HepG2 (cell line): ENCODE data around the gene CCDC154. TPM values are rescaled to one million over a fixed set of nuclear protein-coding genes. Genes with fewer than 3 reads are reported as not detected.

ENCODE experiments used
- CEBPZ ChIP-seq: IDR thresholded peaks from 2 replicates; pipeline ENCODE4 v1.6.1; 2012; ENCODE audit warnings: low read length, improper control_type of control experiment
- CREM ChIP-seq, 2 experiments: sonication (generic) in 1 of 2; formaldehyde crosslinking in 1 of 2; IDR thresholded peaks; 2 replicates each; pipeline versions ENCODE4 v1.4.0 to v1.6.1; 2016 to 2020; ENCODE audit warnings: antibody characterized with exemption in 1 of 2, mild to moderate bottlenecking in 1 of 2, missing genetic modification reagents in 1 of 2
- FOXO1 ChIP-seq: sonication (generic); formaldehyde crosslinking; IDR thresholded peaks from 2 replicates; pipeline ENCODE4 v1.4.0; 2020; ENCODE audit warnings: missing genetic modification reagents
- HNF4A ChIP-seq: sonication (generic); formaldehyde crosslinking; IDR thresholded peaks from 2 replicates; pipeline ENCODE4 v1.4.0; 2020; ENCODE audit warnings: missing genetic modification reagents
- HOXA3 ChIP-seq: sonication (generic); formaldehyde crosslinking; IDR thresholded peaks from 2 replicates; pipeline ENCODE4 v1.5.0; 2020; ENCODE audit warnings: missing genetic modification reagents
- KMT2A ChIP-seq: sonication (generic); formaldehyde crosslinking; IDR thresholded peaks from 2 replicates; pipeline ENCODE4 v1.4.0; 2020; ENCODE audit warnings: missing genetic modification reagents
- LBX2 ChIP-seq: sonication (generic); formaldehyde crosslinking; IDR thresholded peaks from 2 replicates; pipeline ENCODE4 v1.5.0; 2020; ENCODE audit warnings: missing genetic modification reagents, mild to moderate bottlenecking, borderline replicate concordance
- MXD3 ChIP-seq: IDR thresholded peaks from 2 replicates; pipeline ENCODE4 v1.6.1; 2016; ENCODE audit warnings: mild to moderate bottlenecking, missing biosample characterization, missing genetic modification reagents
- PITX1 ChIP-seq: sonication (generic); formaldehyde crosslinking; IDR thresholded peaks from 2 replicates; pipeline ENCODE4 v1.5.1; 2020; ENCODE audit warnings: mild to moderate bottlenecking, missing genetic modification reagents
- SIN3B ChIP-seq: fragments of 150-350 bp; IDR thresholded peaks from 2 replicates; pipeline ENCODE4 v1.6.1; 2014; ENCODE audit warnings: low read length
- STAT6 ChIP-seq: sonication (generic); formaldehyde crosslinking; IDR thresholded peaks from 2 replicates; pipeline ENCODE4 v1.4.0; 2020; ENCODE audit warnings: missing genetic modification reagents, mild to moderate bottlenecking, borderline replicate concordance
- THAP7 ChIP-seq: sonication (generic); formaldehyde crosslinking; IDR thresholded peaks from 2 replicates; pipeline ENCODE4 v1.8.1; 2023; ENCODE audit warnings: mild to moderate bottlenecking, missing genetic modification reagents
- ZBTB21 ChIP-seq: sonication (generic); formaldehyde crosslinking; IDR thresholded peaks from 2 replicates; pipeline ENCODE4 v1.4.0; 2020; ENCODE audit warnings: missing genetic modification reagents
- ZFP36L1 ChIP-seq: sonication (generic); formaldehyde crosslinking; IDR thresholded peaks from 2 replicates; pipeline ENCODE4 v1.8.0; 2022; ENCODE audit warnings: mild to moderate bottlenecking, missing genetic modification reagents, moderate library complexity
- ZNF296 ChIP-seq: sonication (generic); formaldehyde crosslinking; conservative IDR thresholded peaks from 2 replicates; pipeline ENCODE4 v1.5.0; 2020; ENCODE audit warnings: mild to moderate bottlenecking, missing genetic modification reagents
- ZNF34 ChIP-seq: sonication (generic); formaldehyde crosslinking; IDR thresholded peaks from 2 replicates; pipeline ENCODE4 v1.4.0; 2020; ENCODE audit warnings: mild to moderate bottlenecking, missing genetic modification reagents, borderline replicate concordance
- ZNF354B ChIP-seq: sonication (generic); formaldehyde crosslinking; IDR thresholded peaks from 2 replicates; pipeline ENCODE4 v1.8.0; 2022; ENCODE audit warnings: mild to moderate bottlenecking, missing genetic modification reagents
- ZNF550 ChIP-seq: sonication (generic); formaldehyde crosslinking; IDR thresholded peaks from 2 replicates; pipeline ENCODE4 v1.4.0; 2020; ENCODE audit warnings: mild to moderate bottlenecking, missing genetic modification reagents, borderline replicate concordance
- ZNF558 ChIP-seq: sonication (generic); formaldehyde crosslinking; IDR thresholded peaks from 2 replicates; pipeline ENCODE4 v1.9.0; 2022; ENCODE audit warnings: mild to moderate bottlenecking, missing genetic modification reagents, borderline replicate concordance
- ZNF569 ChIP-seq: sonication (generic); formaldehyde crosslinking; IDR thresholded peaks from 2 replicates; pipeline ENCODE4 v1.5.0; 2020; ENCODE audit warnings: mild to moderate bottlenecking, missing genetic modification reagents, moderate library complexity, borderline replicate concordance
- ZNF788 ChIP-seq: sonication (generic); formaldehyde crosslinking; IDR thresholded peaks from 2 replicates; pipeline ENCODE4 v1.5.0; 2020; ENCODE audit warnings: mild to moderate bottlenecking, missing genetic modification reagents, borderline replicate concordance
- ZNF850 ChIP-seq: sonication (generic); formaldehyde crosslinking; conservative IDR thresholded peaks from 2 replicates; pipeline ENCODE4 v1.9.0; 2021; ENCODE audit warnings: mild to moderate bottlenecking, missing genetic modification reagents
- ZSCAN31 ChIP-seq: sonication (generic); formaldehyde crosslinking; IDR thresholded peaks from 2 replicates; pipeline ENCODE4 v1.5.0; 2020; ENCODE audit warnings: low read depth, mild to moderate bottlenecking, missing genetic modification reagents
- polyA plus RNA-seq, 8 experiments: library from polyadenylated mRNA; depleted of rRNA in 3 of 8; stranded (reverse) in 7 of 8; unstranded in 1 of 8; fragments of >200 nt; fragmentation: Illumina TruSeq in 4 of 8; extraction: Trizol in 4 of 8; gene quantifications; 2 replicates each; pipeline versions ENCODE4 v1.2.1 to v1.2.3, GENCODE V29; 2011 to 2016; ENCODE audit warnings: low read depth in 4 of 8, missing spikeins in 1 of 8, mixed read lengths in 1 of 8; ENCODE audit not compliant: insufficient read depth in 1 of 8
- total RNA-seq, 5 experiments: library from RNA; depleted of rRNA; stranded (reverse); fragments of >200 nt; fragmentation: Illumina TruSeq; extraction: Trizol; gene quantifications; 2 replicates each; pipeline ENCODE4 v1.2.3, GENCODE V29; 2016; ENCODE audit warnings: low read depth in 1 of 5

CCDC154 gene
- total and polyA plus RNA-seq, 2 of the 13 experiments (the other 11 are each of a cell fraction or from before 2014, with no cell fraction given): 0.92 to 1.5 TPM

- TF ChIP-seq CEBPZ: no peak
- TF ChIP-seq MXD3 (CRISPR knock-in tag): no peak
- no peak for TF ChIP-seq KMT2A (CRISPR knock-in tag)
- TF ChIP-seq PITX1 (CRISPR knock-in tag): peak; percentile 53; the same call in 1 of the 2 replicates
- TF ChIP-seq ZBTB21: no peak
- TF ChIP-seq ZNF558: no peak
- TF ChIP-seq THAP7: no peak
- TF ChIP-seq ZSCAN31 (CRISPR knock-in tag): no peak
- TF ChIP-seq ZNF296 (CRISPR knock-in tag): no peak
- TF ChIP-seq HOXA3 (CRISPR knock-in tag): peak; percentile 37; the same call in 1 of the 2 replicates
- no peak for TF ChIP-seq STAT6 (CRISPR knock-in tag)
- no peak for TF ChIP-seq ZNF550 (CRISPR knock-in tag)
- 0 out of 2 replicates have a peak, but pooled peaks have one; percentile 16 for TF ChIP-seq HNF4A (CRISPR knock-in tag)
- no peak for TF ChIP-seq CREM (IDR thresholded peaks at IDR 0.05)
- no peak for TF ChIP-seq CREM (CRISPR knock-in tag; IDR thresholded peaks at IDR 0.05)
- no peak for TF ChIP-seq SIN3B
- no peak for TF ChIP-seq ZNF788 (CRISPR knock-in tag)
- no peak for TF ChIP-seq ZNF850 (CRISPR knock-in tag)
- TF ChIP-seq LBX2 (CRISPR knock-in tag): no peak
- no peak for TF ChIP-seq ZNF569 (CRISPR knock-in tag)
- no peak for TF ChIP-seq ZNF354B (CRISPR knock-in tag)
- no peak for TF ChIP-seq FOXO1 (CRISPR knock-in tag)
- TF ChIP-seq ZFP36L1 (CRISPR knock-in tag): no peak
- no peak for TF ChIP-seq ZNF34
Observed at GRCh38 chr16:1408171-1408837, 36.1 kb downstream of the CCDC154 start (continued).
